Fibroblast of the aortic adventitia (primary cell): Measurements from ENCODE around the gene LIMA1. TPM values are rescaled to one million over a fixed set of nuclear protein-coding genes. Genes with fewer than 3 reads are reported as not detected.
"Not testable (repeated sequence)": the region's sequence is repeated elsewhere in the genome, so short reads cannot be mapped to it uniquely, and the experiment has no call there.

Source experiments
- DNase-seq: peaks from one replicate; pipeline ENCODE4 v3.0.0-alpha.2; 2010; ENCODE audit warnings: low read depth
- H3K4me3 ChIP-seq: 2 replicates; pipeline ENCODE4 v1.5.1; 2011; ENCODE audit warnings: low read depth, mild to moderate bottlenecking, control low read depth, low read length, moderate library complexity
- total RNA-seq: library from RNA; depleted of rRNA; stranded (reverse); fragments of >200 nt; gene quantifications from 2 replicates; pipeline ENCODE4 v1.2.3, GENCODE V29; 2012; ENCODE audit warnings: low replicate concordance
- TF ChIP-seq, protein P1 (sequence below): IDR thresholded peaks from 2 replicates; pipeline ENCODE4 v1.5.1; 2011; ENCODE audit warnings: mild to moderate bottlenecking, low read length, control low read depth, inconsistent platforms; ENCODE audit not compliant: insufficient read depth

The LIMA1 gene
- total RNA-seq, 1 donor = 229 TPM

DNA sequence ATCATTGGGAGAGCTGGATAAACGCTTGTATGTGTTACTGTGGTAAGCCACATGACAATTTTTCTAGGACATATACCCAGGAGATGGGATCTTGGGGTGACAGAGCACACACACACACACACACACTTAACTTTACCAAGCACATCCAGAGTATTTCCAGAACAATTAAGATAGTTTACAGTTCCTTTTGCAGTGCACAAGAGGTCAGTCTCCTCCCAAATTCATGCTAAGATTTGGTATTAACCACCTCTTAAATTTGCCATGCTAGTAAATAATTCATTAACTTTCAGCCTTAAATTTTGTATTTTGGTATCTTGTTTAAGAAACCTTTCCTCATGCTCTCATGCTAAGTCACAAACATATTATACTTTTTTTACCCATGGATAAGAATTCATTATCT, 33.9 kb upstream of the LIMA1 start:
- DNase-seq = no peak
- TF ChIP-seq, protein P1, sequence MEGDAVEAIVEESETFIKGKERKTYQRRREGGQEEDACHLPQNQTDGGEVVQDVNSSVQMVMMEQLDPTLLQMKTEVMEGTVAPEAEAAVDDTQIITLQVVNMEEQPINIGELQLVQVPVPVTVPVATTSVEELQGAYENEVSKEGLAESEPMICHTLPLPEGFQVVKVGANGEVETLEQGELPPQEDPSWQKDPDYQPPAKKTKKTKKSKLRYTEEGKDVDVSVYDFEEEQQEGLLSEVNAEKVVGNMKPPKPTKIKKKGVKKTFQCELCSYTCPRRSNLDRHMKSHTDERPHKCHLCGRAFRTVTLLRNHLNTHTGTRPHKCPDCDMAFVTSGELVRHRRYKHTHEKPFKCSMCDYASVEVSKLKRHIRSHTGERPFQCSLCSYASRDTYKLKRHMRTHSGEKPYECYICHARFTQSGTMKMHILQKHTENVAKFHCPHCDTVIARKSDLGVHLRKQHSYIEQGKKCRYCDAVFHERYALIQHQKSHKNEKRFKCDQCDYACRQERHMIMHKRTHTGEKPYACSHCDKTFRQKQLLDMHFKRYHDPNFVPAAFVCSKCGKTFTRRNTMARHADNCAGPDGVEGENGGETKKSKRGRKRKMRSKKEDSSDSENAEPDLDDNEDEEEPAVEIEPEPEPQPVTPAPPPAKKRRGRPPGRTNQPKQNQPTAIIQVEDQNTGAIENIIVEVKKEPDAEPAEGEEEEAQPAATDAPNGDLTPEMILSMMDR = no peak
- no peak overlapping the region for H3K4me3 ChIP-seq

DNA sequence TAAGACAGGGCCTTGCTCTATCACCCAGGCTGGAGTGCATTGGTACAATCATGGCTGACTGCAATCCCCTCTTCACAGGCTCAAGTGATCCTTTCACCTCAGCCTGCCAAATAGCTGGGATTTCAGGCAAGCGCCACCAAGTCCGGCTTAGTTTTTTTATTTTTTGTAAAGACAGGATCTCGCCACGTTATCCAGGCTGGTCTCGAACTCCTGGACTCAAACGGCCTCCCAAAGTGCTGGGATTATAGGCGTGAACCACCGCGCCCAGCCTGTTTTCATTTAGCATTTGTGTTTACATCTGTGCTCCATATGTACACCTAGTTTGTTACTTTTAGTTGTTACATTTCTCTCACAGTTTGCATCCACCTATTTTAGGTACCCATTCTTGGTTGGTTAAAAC, 32.5 kb upstream of the LIMA1 start:
- H3K4me3 ChIP-seq = no peak overlapping the region
- no peak for DNase-seq
- TF ChIP-seq, protein P1 = no peak

DNA sequence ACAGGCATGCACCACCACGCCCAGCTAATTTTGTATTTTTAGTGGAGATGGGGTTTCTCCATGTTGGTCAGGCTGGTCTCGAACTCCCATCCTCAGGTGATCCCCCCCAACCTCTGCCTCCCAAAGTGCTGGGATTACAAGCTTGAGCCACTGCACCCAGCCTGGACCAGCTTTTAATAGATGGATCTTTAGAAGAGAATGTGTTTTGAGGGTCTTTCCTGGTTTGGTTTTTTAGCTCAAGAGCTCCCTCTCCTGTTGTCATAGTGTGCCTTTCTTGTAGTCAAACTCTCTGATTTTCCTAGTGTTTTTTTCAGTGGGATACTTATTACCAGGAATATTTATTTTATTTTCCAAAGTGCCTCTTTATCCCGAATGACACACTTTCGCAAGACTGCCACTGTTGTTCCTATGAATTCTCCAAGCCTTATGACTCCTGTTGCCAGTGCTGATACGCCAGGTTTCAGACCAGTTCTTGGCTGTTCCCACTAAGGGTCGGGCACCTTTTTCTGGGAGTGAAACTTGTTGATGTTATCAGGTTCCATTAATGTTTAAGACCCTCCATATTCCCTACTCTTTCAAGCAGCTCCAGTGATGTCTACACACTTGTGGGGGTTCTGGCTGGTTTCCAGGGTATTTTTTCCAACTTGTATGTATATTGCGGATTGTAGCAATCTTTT, 31.5 kb upstream of the LIMA1 start:
- no peak overlapping the region for H3K4me3 ChIP-seq
- peak; percentile 89 for DNase-seq
- TF ChIP-seq, protein P1 = peak; percentile 73

DNA sequence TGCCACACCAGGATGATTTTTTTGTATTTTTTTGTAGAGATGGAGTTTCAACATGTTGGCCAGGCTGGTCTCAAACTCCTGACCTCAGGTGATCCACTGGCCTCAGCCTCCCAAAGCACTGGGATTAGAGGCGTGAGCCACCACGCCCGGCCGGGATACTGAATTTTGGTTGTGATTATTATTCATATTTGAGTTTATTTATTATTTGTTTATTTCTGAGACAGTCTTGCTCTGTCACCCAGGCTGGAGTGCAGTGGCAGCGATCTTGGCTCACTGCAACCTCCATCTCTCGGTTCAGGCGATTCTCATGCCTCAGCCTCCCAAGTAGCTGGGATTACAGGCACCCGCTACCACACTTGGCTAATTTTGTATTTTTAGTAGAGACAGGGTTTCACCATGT, 30.7 kb upstream of the LIMA1 start:
- DNase-seq, H3K4me3 ChIP-seq: not testable (repeated sequence)

DNA sequence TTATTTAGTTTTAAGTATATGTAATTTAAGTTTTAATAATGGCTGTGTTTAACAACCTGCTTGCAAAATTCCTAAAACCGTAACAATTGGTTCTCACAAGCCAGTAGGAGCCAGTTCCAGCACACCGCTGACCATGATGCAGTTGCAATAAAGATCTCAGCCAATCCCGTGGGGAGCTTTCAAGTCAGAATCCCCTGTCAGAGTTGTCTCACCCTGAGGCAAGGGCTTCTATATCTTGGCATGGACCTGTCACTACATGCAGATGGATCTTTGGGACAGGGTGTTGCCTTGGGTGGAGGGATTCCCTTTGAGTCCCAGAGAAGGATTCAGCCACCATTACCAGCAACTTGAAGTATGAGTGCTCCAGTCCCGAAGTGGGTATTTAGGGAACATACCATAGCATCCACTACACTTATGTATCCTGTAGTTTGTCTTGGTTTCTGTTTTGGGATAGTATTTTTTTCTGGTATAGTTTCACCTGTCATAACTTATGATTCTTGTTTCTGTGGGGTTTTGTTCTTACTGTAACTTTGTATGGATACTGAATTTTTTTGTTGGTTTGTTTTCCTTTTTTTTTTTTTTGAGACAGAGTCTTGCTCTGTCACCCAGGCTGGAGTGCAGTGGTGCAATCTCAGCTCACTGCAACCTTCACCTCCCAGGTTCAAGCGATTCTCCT, 30.1 kb upstream of the LIMA1 start:
- no peak for DNase-seq
- no peak overlapping the region for H3K4me3 ChIP-seq

DNA sequence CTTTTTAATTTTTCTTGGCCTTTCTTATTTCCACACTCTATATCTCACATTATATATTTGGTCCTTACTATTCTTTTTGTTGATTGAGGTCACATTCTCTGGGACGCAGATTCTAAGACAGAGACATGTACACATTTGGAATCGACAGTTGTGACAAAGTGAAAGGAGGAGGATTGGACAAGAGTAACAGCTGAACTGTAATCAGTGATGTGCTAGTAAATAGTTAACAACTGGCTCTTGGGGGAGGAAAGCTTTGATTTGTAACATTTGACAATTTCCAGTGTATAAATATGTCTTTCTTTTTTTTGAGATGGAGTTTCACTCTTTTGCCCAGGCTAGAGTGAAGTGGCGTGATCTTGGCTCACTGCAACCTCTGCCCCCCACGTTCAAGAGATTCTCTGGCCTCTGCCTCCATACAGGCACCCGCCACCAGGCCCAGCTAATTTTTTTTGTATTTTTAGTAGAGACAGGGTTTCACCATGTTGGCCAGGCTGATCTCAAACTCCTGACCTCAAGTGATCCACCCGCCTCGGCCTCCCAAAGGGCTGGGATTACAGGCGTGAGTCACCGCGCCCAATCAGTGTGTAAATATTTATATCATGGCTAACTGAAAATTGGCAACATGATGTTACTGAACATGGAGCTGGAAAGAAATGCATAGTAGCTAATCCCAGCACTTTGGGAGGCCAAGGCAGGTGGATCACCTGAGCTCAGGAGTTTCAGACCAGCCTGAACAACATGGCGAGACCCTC, 28.7 kb upstream of the LIMA1 start:
- DNase-seq = peak; percentile 61
- not testable (repeated sequence) for H3K4me3 ChIP-seq

More for the DNA sequence above, 30.1 kb upstream of the LIMA1 start:
- TF ChIP-seq, protein P1 = no peak

DNA sequence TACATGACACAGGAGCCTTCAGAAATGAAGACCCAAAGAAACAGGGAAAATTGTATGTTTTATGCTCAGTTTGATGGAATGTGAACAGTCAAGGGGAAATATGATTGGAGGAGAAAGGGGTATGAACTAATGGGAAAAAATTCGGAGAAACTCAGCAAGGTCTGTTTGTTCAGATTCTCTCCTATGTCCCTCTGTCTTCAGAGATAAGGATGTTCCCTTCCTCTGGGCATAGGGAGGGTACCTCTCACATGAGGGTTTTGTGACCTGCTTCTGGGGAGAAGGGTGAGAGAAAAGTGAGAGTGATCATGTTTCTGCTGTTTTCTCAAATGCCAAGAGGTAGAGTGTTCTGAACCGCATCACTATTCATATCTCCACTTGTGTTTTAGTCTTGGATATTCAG, 26.6 kb upstream of the LIMA1 start:
- TF ChIP-seq, protein P1 = no peak
- H3K4me3 ChIP-seq = no peak overlapping the region
- DNase-seq = no peak
